ENCODE data around the gene STRA6.

STRA6 gene

GRCh38 chr15:74196175-74196574, 6.4 kb downstream of the STRA6 start:
- no peak overlapping the region for H3K27ac ChIP-seq
- H3K4me3 ChIP-seq, result peak overlapping the region; percentile 17; the same call in 1 of the 2 replicates
- H3K36me3 ChIP-seq (ENCODE audit: insufficient read depth, low read length), result no peaks in the 10 kb centered on the region
- no peak overlapping the region for H3K9ac ChIP-seq (ENCODE audit: insufficient read length)
- H3K9me3 ChIP-seq (ENCODE audit: low read depth, low read length), result no peaks in the 10 kb centered on the region
- DNase-seq (ENCODE audit: low read depth, low spot score), result peak; percentile 81
- TF ChIP-seq FOXP2 (optimal IDR thresholded peaks at IDR 0.05; ENCODE audit: control extremely low read depth, extremely low read length, insufficient read depth) (no peak), POLR2AphosphoS5 (IDR thresholded peaks at IDR 0.05; ENCODE audit: borderline replicate concordance, low read depth, low read length) (no peak), EZH2 (IDR thresholded peaks at IDR 0.05) (no peak)

GRCh38 chr15:74194572-74195559, 7.7 kb downstream of the STRA6 start:
- no peaks in the 10 kb centered on the region for H3K36me3 ChIP-seq (ENCODE audit: insufficient read depth, low read length)
- DNase-seq (ENCODE audit: low read depth, low spot score), result no peak
- no peak overlapping the region for H3K27ac ChIP-seq
- TF ChIP-seq POLR2AphosphoS5 (IDR thresholded peaks at IDR 0.05; ENCODE audit: borderline replicate concordance, low read depth, low read length) (no peak), EZH2 (IDR thresholded peaks at IDR 0.05) (no peak), FOXP2 (optimal IDR thresholded peaks at IDR 0.05; ENCODE audit: control extremely low read depth, extremely low read length, insufficient read depth) (no peak)
- H3K4me3 ChIP-seq, result no peak overlapping the region
- no peak overlapping the region for H3K9ac ChIP-seq (ENCODE audit: insufficient read length)
- H3K9me3 ChIP-seq (ENCODE audit: low read depth, low read length), result no peaks in the 10 kb centered on the region

- Histone ChIP-seq H3K36me3 (ENCODE audit: insufficient read depth, low read length) (no peaks in the 10 kb centered on the region), H3K27ac (peak overlapping the region; percentile 83), H3K4me3 (no peak overlapping the region; the same call in 1 of the 2 replicates), H3K9me3 (ENCODE audit: low read depth, low read length) (no peaks in the 10 kb centered on the region), H3K9ac (ENCODE audit: insufficient read length) (no peak overlapping the region)
- no peak for TF ChIP-seq POLR2AphosphoS5 (IDR thresholded peaks at IDR 0.05; ENCODE audit: borderline replicate concordance, low read depth, low read length)
- no peak for TF ChIP-seq EZH2 (IDR thresholded peaks at IDR 0.05)
- no peak for TF ChIP-seq FOXP2 (optimal IDR thresholded peaks at IDR 0.05; ENCODE audit: control extremely low read depth, extremely low read length, insufficient read depth)
- DNase-seq (ENCODE audit: low read depth, low spot score), result no peak
Measured at GRCh38 chr15:74193905-74194304, 8.7 kb downstream of the STRA6 start.

GRCh38 chr15:74193299-74193718, 9.3 kb downstream of the STRA6 start:
- H3K9ac ChIP-seq (ENCODE audit: insufficient read length), result no peak overlapping the region
- DNase-seq (ENCODE audit: low read depth, low spot score), result peak; percentile 93

GRCh38 chr15:74192751-74193150, 9.8 kb downstream of the STRA6 start:
- H3K9me3 ChIP-seq (ENCODE audit: low read depth, low read length), result no peaks in the 10 kb centered on the region
- H3K4me3 ChIP-seq, result no peak overlapping the region
- TF ChIP-seq FOXP2 (optimal IDR thresholded peaks at IDR 0.05; ENCODE audit: control extremely low read depth, extremely low read length, insufficient read depth), result no peak
- TF ChIP-seq POLR2AphosphoS5 (IDR thresholded peaks at IDR 0.05; ENCODE audit: borderline replicate concordance, low read depth, low read length), result no peak
- no peak for TF ChIP-seq EZH2 (IDR thresholded peaks at IDR 0.05)
- H3K9ac ChIP-seq (ENCODE audit: insufficient read length), result no peak overlapping the region
- H3K27ac ChIP-seq, result peak overlapping the region; percentile 83; the same call in 1 of the 2 replicates
- H3K36me3 ChIP-seq (ENCODE audit: insufficient read depth, low read length), result no peaks in the 10 kb centered on the region
- no peak for DNase-seq (ENCODE audit: low read depth, low spot score)

More at GRCh38 chr15:74193299-74193718, 9.3 kb downstream of the STRA6 start:
- Histone ChIP-seq H3K9me3 (ENCODE audit: low read depth, low read length) (no peaks in the 10 kb centered on the region), H3K27ac (peak overlapping the region; percentile 83), H3K4me3 (peak overlapping the region; percentile 22; the same call in 1 of the 2 replicates), H3K36me3 (ENCODE audit: insufficient read depth, low read length) (no peaks in the 10 kb centered on the region)
- TF ChIP-seq FOXP2 (optimal IDR thresholded peaks at IDR 0.05; ENCODE audit: control extremely low read depth, extremely low read length, insufficient read depth), result no peak
- TF ChIP-seq POLR2AphosphoS5 (IDR thresholded peaks at IDR 0.05; ENCODE audit: borderline replicate concordance, low read depth, low read length), result no peak; the same call in 1 of the 2 replicates
- no peak for TF ChIP-seq EZH2 (IDR thresholded peaks at IDR 0.05)

GRCh38 chr15:74191798-74192197, 10.8 kb downstream of the STRA6 start:
- no peak for TF ChIP-seq EZH2 (IDR thresholded peaks at IDR 0.05)
- no peak for TF ChIP-seq POLR2AphosphoS5 (IDR thresholded peaks at IDR 0.05; ENCODE audit: borderline replicate concordance, low read depth, low read length)
- TF ChIP-seq FOXP2 (optimal IDR thresholded peaks at IDR 0.05; ENCODE audit: control extremely low read depth, extremely low read length, insufficient read depth), result no peak
- no peak for DNase-seq (ENCODE audit: low read depth, low spot score)
- no peak overlapping the region for H3K27ac ChIP-seq
- H3K36me3 ChIP-seq (ENCODE audit: insufficient read depth, low read length), result no peaks in the 10 kb centered on the region
- no peak overlapping the region for H3K9ac ChIP-seq (ENCODE audit: insufficient read length)
- no peaks in the 10 kb centered on the region for H3K9me3 ChIP-seq (ENCODE audit: low read depth, low read length)
- no peak overlapping the region for H3K4me3 ChIP-seq

GRCh38 chr15:74188216-74188615, 14.4 kb downstream of the STRA6 start:
- TF ChIP-seq POLR2AphosphoS5 (IDR thresholded peaks at IDR 0.05; ENCODE audit: borderline replicate concordance, low read depth, low read length) (no peak), FOXP2 (optimal IDR thresholded peaks at IDR 0.05; ENCODE audit: control extremely low read depth, extremely low read length, insufficient read depth) (no peak), EZH2 (IDR thresholded peaks at IDR 0.05) (no peak)
- Histone ChIP-seq H3K27ac (no peak overlapping the region), H3K36me3 (ENCODE audit: insufficient read depth, low read length) (no peaks in the 10 kb centered on the region), H3K9ac (ENCODE audit: insufficient read length) (no peak overlapping the region), H3K4me3 (no peak overlapping the region), H3K9me3 (ENCODE audit: low read depth, low read length) (no peaks in the 10 kb centered on the region)
- no peak for DNase-seq (ENCODE audit: low read depth, low spot score)

- no peak overlapping the region for H3K4me3 ChIP-seq
- no peaks in the 10 kb centered on the region for H3K9me3 ChIP-seq (ENCODE audit: low read depth, low read length)
- H3K27ac ChIP-seq, result no peak overlapping the region
- TF ChIP-seq POLR2AphosphoS5 (IDR thresholded peaks at IDR 0.05; ENCODE audit: borderline replicate concordance, low read depth, low read length) (no peak), FOXP2 (optimal IDR thresholded peaks at IDR 0.05; ENCODE audit: control extremely low read depth, extremely low read length, insufficient read depth) (no peak), EZH2 (IDR thresholded peaks at IDR 0.05) (no peak)
- no peak overlapping the region for H3K9ac ChIP-seq (ENCODE audit: insufficient read length)
- no peaks in the 10 kb centered on the region for H3K36me3 ChIP-seq (ENCODE audit: insufficient read depth, low read length)
- no peak for DNase-seq (ENCODE audit: low read depth, low spot score)
Measured at GRCh38 chr15:74185710-74186348, 16.8 kb downstream of the STRA6 start.
